Measurements from ENCODE around the gene SLIT3.

Gene SLIT3

DNA sequence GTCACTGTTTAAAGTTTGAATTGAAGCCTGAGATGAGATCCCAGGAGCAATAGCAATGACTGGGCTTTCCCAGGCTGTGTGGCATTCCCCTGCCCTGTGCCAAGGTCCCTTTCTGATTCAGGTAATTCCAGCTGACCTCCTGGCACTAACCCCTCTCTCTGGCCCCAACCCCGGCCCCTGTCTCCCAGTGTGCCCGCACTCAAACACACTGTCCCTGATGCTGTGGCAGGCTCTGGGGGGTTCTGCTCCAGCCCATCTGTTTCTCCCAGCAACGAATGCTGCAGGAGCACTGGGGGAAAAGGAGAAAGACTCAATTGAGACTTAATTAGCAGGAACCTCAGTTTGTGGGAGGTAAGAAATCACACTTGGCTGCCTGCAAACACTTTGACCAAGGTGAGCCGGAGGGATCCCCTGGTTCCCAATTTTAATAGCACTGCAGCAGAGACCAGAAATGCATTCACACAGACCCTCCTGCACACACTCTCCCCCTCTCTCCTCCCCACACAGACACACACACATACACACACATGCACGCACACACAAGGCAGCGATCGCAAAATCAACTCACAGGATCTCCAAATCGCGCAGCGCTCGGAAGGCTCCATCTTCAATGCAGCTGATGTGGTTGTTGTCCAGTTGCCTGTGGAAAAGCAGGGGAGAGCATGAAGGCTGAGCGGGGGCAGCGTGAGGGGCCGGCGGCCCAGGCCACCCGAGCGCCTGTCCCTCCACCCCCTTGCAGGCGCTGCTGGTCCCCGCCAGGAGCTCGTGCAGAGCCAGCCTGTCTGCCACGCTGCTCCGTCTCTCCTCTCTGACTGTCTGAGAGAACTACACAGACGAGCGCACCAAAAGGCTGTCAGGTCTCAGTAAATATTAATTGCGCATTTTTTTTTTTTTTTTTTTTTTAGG, 456.7 kb downstream of the SLIT3 start:
- no peak for DNase-seq

DNA sequence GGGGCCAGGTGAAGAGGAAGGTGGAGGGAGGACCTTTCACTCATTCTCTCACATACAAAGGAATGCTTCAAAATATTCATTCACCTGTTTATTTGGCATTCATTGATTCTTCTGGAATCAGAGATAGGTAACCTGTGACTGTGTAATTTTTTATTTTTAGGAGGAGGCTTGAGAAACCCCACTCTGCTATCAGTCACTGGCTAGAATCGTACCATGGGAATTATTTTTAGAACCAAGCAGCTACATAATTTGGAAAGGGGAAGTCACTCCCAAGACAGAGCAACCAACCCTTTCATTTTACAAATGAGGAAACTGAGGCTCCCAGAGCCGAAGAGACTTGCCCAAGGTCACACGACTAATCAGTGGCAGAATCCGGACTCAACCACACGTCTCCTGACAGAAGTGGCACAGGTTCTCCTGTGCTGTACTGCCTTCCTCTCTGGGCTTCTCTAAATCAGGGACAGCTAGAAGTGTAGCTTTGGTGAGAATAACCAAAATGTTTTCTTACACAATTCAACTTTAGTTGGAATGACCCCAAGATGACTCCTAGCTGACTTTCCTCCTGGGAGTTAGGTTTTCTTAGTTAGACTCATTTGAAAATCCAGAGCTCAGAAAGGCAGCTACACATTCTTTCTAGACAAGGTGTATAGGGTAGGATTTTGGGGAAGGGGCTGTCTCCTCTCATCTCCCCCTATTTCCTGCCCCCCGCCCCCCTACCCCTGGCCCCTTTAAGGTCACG, 457.5 kb downstream of the SLIT3 start:
- no peak for DNase-seq

DNA sequence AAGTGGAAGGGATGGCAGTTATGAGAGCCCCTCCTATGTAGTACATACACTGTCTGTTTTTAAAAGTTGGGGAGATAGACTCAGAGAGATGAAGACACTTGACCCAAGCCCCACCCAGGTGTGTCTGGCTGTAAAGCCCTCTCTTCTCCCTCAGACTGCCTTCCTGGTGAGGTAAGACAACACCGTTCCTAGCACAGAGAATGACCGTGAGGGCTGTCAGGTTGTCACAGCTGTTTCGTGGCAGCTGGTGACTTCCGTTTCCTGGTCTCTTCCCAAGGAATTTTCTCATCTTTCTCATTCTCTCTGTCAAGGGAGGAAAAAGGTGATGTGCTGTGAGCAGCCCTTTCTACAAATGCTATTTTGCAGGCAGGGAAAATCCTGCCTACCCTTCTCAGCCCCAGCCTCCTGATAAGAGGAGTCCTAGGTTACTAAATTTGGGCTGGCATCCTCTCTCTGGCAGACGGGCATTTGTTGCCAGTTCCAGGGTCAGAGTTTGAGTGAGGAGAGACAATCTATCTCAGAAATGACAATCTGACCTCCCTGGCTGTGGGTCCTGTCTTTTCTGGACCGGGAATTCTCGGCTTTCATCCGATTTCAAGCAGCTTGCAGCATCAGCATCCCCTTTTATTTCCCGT, 458.3 kb downstream of the SLIT3 start:
- DNase-seq: no peak

DNA sequence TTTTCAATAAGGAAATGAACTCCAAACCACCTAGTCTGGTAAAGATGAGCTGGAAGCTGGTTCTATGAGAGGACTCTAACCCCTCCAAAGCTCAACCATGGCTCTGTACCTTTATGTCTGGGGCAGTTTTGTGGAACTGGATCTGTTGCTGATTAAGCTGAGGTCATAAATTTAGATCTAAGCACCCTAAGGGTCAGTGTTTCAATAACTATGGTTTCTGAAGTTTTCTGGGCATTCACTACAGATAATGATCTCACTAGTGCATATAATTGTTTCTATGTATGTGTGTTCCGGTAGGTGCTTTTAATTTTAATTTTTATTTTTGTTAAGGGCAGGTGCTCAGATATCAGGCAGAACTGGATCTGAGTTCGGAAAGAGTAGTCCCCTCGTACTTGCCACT, 463.1 kb downstream of the SLIT3 start:
- DNase-seq: no peak

DNA sequence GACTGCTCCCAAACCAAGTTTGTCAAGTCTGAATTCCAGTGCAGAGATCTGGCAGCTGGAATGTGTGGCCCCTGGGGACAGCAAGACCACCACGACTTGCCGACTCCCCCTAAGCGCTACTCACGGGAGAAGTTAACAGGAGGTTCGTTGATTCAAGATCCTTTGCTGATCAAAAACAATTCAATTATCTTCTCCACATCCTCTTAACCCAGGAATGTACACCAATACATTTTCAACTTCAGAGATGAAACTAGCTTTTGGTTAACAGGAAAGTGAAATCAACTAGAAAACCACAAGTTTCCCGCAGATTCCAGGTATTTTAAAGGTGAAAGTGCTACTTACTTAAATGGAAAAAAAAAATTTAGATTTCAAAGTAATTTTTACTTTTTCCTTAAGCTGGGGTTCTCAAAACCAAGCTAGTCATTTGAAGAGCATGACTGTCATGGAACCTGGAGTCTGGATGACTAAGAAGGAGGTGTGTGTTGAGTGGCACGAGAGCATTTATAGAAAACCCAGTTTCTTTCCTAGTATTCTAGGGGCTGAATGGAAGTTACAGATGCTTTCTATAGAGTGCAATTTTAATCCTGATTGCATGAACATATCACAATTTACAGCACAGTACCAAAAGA, 464.2 kb downstream of the SLIT3 start:
- no peak for DNase-seq

DNA sequence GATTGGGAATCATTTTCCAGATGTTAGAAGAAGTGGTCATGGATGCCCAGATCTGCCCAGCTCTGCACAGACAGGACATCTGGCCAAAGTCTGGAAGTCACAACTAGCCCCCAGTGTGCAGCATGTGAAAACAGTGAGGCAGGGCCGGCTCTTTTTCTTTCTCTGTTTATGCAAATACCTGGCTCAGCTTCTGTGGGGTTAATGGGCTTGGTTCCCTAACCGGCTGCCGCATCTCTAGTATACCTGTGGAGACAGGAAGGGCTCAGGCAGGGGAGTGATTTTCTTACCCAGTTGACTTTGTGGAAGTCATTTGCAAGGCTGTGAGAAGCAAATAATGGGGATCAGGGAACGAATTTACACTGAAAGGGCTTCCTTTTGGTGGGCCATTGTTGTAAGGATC, 467.0 kb downstream of the SLIT3 start:
- DNase-seq: no peak

DNA sequence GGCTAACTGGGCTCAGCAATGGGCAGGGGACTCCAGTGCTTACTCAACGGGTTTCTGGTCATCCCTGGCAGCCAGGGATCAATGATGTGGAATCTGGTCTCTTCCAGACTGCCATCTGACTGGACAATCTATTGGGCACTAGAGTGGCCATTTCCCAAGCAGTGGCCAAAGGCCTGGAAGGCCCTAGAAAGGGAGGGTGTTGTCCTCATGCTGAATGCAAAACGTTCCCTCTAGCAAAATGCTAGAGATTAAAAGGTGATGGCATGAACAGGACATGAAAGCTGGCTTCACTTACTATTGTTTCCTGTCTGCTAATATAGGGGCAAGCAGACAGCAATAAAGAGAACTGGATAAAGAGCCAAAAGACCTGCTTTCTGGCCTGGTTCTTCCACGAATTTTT, 467.6 kb downstream of the SLIT3 start:
- DNase-seq: no peak

DNA sequence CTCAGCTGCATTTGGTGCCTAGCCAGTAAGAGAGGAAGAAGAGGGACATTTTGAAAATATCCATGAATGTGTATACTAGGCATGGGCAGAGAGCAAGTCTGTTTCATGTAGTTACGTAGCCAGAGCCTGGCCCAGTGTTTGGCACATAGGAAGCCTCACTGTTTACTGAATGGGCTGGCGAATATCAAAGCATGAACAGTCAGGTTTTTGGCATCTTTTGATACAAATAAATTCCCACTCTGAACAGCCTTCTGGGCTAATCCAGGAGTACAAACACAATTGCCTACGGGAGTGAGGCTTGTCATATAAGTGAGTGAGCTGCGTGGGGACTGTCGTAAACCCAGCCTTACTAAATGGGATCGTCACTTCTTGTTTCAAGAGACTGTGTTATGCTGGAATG, 468.6 kb downstream of the SLIT3 start:
- no peak for DNase-seq

DNA sequence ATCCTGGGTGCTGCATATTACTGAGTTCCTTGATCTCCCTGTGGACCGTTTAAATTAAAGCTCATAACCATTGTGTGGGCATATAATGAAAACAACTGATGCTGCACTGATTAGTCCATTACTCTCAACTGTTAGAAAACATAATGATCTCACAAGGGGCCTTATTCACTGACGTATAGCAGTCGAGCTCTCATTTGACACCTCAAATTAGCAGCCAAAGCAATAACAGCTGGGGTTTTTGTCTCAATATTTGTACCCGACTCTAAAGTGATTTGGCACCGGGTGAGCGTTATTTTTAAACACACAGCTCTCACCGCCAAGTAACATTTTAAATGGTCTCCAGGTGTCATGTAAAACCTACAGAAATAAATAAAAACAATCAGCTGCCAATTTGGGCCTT, 469.6 kb downstream of the SLIT3 start:
- DNase-seq: no peak

DNA sequence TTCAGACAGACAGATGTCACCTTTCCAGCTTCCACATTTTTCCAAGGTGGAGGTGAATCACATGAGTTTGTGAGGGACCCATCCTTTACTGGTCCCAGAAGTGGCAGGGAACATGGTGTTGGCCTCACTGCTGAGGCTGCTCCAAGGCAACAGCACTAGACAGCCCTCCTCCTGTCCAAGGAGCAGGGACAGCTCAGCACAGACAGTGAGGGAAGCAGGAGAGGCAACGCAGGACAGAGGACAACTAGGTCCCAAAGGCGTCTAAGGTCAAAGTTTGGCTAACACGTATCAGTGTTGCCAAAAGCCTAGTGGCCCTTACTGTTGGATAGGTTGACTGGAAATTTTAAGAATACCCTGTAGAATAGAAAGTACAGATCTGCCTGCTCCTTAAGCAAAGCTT, 470.1 kb downstream of the SLIT3 start:
- DNase-seq: no peak

DNA sequence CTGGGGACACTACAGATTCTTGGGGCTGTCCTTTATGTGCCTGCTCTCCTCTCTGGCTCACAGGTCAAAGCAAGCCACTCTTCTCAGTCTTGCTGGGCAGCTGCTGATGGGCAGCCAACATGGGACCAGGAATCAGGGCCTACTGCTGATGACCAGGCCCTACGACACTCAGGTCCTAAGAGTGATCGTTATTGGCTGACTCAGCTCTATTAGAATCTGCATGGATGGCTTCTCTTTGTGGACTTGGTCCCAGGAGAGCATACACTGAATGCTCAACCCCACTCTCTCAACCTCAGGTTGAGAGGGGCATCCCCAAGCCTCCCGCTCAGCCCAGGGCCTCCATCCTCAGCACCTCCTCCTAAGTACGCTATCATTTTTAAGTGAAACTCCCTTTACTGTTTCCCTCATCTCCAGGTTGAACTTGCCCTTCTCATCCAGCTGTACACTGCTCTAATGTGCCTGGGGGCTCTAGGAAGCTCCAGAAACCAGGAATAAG, 471.0 kb downstream of the SLIT3 start:
- DNase-seq: no peak

DNA sequence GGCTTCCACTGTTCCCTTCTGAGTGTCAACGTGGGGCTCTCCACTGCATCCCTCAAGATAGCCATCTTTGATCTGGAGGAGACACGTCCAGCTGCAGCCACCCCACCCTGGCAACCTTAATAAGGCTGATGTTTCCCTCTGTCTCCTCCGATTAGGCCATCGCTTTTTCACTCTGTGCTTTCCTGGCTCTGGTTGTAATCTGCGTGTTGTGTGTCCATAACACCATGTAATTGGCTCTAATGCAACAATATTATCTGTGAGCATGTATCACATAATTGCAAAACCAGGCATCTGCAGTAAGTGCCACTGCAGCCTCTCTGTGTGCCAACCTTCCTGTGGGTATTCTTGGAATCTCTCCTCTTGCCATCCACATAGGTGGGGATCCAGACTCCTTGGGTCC, 471.9 kb downstream of the SLIT3 start:
- no peak for DNase-seq

DNA sequence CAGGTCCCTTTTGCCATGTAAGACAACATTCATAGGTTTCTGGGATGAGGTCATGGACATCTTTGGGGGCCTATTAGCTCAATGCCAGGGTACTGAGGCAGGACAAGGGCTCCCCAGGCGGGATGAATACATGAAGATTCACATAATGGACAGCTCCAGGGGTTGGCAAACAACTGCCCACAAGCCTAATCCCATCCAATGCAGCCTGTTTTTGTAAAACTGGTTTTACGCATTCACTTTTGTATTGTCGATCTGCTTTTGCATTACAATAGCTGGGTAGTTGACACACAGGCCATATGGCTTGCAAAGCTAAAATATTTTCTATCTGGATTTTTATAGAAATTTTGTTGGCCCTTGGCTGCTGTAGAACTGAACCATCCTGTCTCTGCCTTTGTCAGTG, 473.3 kb downstream of the SLIT3 start:
- DNase-seq: no peak

DNA sequence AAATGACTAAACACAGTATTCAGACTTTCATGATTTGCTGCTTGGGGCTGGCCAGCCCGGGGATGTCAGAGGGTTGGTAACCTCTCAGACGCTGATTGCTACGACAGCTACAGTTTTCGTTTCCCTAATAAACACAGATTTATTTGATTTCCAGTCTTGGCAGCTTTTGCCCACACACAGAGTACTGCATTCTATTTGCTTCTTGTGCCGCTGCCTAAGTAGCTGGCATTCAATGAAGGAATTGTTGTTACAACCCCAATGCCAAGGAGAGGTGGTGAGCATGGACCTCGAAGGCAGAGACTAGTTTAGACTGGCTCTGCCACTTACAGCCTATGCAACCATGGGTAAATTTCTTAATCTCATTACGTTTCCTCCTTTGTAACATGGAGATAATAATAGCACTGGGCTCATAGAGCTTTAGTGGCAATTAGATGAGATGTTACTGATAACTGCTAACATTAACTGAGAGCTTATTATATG, 474.7 kb downstream of the SLIT3 start:
- DNase-seq: no peak

DNA sequence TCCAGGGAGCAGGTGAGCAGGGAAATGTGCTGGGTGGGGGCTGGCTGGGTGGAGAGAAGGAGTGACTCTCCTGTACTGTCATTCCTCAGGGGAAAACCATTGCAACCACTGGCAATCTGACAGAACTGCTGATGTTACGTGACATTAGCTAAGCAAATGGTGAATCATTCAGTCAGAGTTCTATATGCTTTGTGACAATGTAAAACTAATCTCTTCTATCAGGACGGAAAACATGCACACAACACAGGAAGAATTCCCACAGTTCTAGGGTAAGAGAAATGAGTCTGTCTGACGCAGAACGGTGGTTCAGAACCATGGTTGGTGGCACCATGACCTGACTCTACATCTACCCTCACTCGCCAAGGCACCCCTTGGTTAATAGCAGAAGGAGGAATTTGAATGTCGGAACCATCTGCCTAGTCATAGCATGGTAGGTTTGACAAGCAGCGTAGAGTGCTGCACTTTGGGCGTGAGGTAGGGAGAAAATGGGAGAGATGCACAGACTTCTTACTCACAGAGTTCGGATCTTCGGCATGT, 478.1 kb downstream of the SLIT3 start:
- no peak for DNase-seq

DNA sequence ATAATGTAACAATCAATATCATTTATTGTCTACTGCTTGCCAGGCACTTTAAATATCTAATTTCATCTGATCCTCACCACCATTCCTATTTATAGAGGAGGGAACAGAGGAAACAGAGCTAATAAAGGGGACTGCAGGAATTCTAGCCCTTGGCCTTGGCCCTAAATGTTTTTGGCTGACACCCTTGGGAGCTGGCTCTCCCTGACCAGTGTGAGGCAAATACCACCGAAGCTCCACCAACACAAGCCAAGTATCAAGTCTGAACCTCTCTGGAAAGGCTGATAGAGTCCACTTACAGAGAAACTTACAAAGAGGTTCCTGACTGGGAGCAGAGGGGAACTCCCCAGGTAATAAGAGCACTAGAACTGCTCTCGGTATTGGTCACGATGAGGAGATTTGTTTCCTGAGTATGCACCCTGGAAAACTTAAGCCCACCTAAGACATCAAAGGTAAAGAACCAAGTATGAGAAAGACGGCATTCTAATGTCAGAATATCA, 478.6 kb downstream of the SLIT3 start:
- no peak for DNase-seq

DNA sequence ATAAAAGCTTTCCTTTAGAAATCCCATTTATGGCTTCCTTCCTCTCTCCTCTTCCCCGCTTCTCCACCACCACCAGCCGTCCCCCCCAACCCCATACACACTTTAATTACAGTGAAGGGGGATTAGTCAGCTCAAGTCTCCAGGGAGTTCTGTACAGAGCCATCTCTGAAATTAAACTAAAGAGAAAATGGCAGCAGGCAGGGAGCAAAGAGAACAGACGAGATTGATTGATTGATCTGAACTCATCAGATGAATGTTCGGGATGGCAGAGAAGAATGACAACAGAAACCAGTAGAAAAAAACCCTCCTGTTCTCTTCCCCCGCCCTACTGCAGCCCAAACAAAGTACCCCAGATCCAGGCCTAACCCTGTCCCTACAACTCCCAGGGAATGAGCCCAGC, 480.1 kb downstream of the SLIT3 start:
- DNase-seq: no peak

DNA sequence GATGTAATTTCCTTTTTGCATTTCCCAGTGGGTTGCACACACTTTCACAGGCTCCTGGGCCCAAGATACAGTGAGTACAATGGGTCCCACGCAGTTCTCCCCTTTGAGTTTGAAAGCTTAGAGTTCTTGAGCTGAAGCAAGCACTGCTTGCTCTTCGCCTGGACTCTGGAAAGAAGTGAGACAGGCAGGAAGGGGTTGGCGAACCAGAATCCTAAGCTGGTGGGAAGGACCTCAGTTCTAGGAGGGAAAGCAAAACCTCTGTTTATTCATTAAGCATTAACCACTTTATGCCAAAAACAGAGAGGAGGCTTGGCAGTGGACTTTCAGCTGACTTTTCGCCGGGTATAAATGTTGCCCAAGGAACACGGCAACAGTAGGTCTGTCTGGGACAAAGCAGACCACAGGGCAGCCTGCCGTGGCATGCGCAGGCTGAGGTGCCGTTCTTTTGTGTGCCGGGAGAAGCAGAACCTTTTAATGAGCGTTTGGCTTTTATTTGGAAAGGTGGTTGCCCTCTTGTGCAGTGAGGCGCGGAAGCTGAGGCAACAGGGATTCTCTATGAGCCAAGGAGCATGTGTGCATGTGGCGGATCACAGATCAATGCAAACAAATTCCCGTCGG, 481.8 kb downstream of the SLIT3 start:
- no peak for DNase-seq

DNA sequence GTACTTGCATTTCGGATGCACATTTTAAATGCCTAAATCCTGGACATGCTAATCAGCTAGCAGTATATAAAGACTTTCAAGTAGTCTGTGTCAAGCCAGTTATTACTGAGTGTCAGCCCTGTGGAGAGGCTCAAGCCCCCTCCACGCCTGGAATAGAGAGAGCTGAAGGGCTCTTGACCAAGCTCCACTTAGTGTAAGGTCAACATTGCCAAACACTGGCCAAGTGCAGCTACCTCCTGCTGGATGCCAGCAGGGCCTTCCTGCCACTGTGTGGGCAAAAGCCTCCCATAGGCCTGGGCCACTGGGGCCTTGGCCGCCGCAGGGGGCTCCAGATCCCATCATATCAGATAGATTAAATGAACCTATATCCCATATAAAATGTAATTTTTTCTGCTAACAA, 482.4 kb downstream of the SLIT3 start:
- DNase-seq: no peak

DNA sequence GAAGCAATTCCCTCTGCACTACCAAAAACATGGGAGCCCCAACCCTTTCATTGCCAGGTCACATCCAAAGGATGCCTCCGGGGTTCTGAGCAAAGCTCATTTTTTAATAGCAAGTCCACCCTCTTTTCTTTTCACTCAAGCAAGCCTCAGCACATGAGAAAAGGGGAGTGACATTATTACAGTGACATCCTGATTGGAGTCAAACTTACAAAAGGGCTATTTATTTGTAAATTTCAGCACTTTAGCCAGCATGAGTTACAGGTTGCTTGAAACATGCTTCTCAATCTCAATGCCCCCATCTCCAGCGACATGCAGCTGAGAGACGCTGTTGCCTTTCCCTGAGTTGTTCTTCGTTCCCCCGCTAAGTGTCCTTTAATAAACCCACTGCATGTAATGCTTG, 483.3 kb downstream of the SLIT3 start:
- DNase-seq: no peak

DNA sequence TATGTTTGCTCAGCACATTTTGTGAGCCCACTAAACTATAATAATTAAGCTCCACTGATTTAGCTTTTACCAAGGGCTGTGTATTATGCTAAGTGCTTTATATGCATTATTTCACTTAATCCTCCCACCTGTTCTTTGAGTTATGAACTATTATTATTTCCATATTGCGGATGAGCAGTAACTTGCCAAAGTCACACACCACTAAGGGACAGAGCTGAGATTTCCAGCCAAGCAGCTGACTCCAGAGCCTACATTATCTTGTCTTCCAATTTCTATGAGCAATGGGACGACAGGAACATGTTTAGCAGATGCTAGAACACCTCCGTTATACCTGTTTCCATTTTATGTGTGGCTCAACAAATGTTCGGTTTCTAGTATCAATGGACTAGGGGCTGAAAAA, 484.3 kb downstream of the SLIT3 start:
- DNase-seq: no peak

Data from DMS 273 treated with DMSO at 0.1 percent for 48 hours (cell line).